Glutamatergic neuron (in vitro differentiated cells): ENCODE measurements around the gene ZFP30. TPM values are rescaled to one million over a fixed set of nuclear protein-coding genes. Genes with fewer than 3 reads are reported as not detected.

Experiments
- DNase-seq: peaks from one replicate; pipeline ENCODE4 v3.0.0; 2022
- H3K27ac Mint-ChIP-seq: one replicate; pipeline ENCODE4 v1.8.0; 2020; ENCODE audit warnings: mild to moderate bottlenecking, mixed read lengths, inconsistent platforms; ENCODE audit not compliant: unreplicated experiment
- H3K27me3 Mint-ChIP-seq: one replicate; pipeline ENCODE4 v1.8.0; 2020; ENCODE audit warnings: mild to moderate bottlenecking, moderate library complexity, mixed read lengths, inconsistent platforms; ENCODE audit not compliant: unreplicated experiment
- H3K36me3 Mint-ChIP-seq: one replicate; pipeline ENCODE4 v1.8.0; 2020; ENCODE audit warnings: mild to moderate bottlenecking, mixed read lengths, inconsistent platforms; ENCODE audit not compliant: unreplicated experiment
- H3K4me1 Mint-ChIP-seq: one replicate; pipeline ENCODE4 v1.8.0; 2020; ENCODE audit warnings: mild to moderate bottlenecking, low read depth, mixed read lengths, inconsistent platforms; ENCODE audit not compliant: unreplicated experiment
- H3K4me3 Mint-ChIP-seq: one replicate; pipeline ENCODE4 v1.8.0; 2020; ENCODE audit warnings: mild to moderate bottlenecking, mixed read lengths, inconsistent platforms; ENCODE audit not compliant: unreplicated experiment
- H3K9me3 Mint-ChIP-seq: one replicate; pipeline ENCODE4 v1.8.0; 2020; ENCODE audit warnings: mild to moderate bottlenecking, moderate library complexity, mixed read lengths, inconsistent platforms; ENCODE audit not compliant: unreplicated experiment
- CTCF ChIP-seq: fragments of 200-600 bp; sonication (generic); IDR thresholded peaks from one replicate; pipeline ENCODE4 v1.5.0; 2021; ENCODE audit not compliant: partially characterized antibody, unreplicated experiment
- total RNA-seq: library from RNA; stranded (reverse); fragmentation: NEBNext Ultra II Directional; extraction: Animal tissue kit (Norgen Biotek cat#: 25700); gene quantifications from one replicate; pipeline ENCODE4 v1.2.1, GENCODE V29; 2021; ENCODE audit not compliant: unreplicated experiment

ZFP30 gene
- total RNA-seq, 1 donor from 2014 or later = 35.9 TPM

DNA sequence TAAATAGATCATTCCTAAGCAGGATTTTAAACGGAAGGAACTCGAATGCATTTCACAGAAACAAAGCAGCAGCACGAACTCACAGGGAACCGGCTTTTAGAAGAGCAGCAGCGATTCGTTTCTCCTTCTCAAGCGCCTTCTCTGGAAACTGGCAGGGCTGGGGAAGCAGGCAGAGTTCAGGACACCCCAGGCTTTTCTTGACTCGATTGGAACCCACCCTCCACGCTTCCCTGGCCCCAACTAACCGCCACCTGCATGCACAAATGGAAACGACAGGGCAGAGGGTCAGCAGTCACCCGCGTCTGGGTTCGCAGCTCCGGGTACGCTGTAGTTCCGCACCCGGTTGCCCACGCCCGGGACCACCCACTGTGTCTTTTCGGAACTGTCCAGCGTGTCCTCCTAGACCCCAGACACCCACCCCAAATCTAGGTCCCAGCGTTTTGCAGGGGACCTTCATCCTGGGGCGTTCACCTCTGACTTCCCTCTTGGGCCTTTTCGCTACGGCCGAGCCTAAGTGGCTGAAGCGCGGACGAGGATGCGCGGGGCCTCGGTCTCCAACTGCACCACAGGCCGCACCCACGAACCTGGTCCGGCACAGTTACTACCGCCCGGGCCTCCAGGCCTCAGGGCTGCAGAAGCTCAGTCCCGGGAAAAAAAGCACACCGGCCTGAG, 500 bp downstream of the ZFP30 start:
- TF ChIP-seq CTCF = no peak
- peaks cover 12% of the 10 kb centered on the region for H3K27me3 Mint-ChIP-seq
- peak overlapping the region; percentile 80 for H3K27ac Mint-ChIP-seq
- H3K9me3 Mint-ChIP-seq = peaks cover 18% of the 10 kb centered on the region
- H3K36me3 Mint-ChIP-seq = peaks cover 9% of the 10 kb centered on the region
- H3K4me3 Mint-ChIP-seq = peak overlapping the region; percentile 95
- DNase-seq = peak; percentile 70
- H3K4me1 Mint-ChIP-seq = peaks cover 9% of the 10 kb centered on the region

DNA sequence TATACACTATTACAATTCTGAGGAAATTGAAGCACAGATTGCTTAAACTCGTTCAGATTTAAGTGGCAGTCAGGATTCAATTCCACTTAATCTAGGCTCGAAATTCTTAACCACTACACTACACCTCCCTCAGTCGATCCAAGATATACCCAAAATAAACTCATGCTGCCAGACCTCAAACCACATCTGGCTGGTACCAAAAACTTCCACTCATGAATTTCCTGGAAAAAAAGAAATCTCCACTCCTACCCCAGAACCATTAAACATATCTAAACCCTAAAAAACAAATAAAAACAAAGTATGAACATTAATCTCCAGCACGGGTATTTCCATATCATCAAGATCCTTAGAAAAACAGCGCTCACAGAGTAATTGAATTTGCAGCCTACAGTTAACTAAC, 1.1 kb downstream of the ZFP30 start:
- peak overlapping the region; percentile 95 for H3K4me3 Mint-ChIP-seq
- H3K4me1 Mint-ChIP-seq = peaks cover 9% of the 10 kb centered on the region
- H3K9me3 Mint-ChIP-seq = peaks cover 18% of the 10 kb centered on the region
- H3K27me3 Mint-ChIP-seq = peaks cover 12% of the 10 kb centered on the region
- peak overlapping the region; percentile 80 for H3K27ac Mint-ChIP-seq
- no peak for TF ChIP-seq CTCF
- peaks cover 6% of the 10 kb centered on the region for H3K36me3 Mint-ChIP-seq
- DNase-seq = no peak

DNA sequence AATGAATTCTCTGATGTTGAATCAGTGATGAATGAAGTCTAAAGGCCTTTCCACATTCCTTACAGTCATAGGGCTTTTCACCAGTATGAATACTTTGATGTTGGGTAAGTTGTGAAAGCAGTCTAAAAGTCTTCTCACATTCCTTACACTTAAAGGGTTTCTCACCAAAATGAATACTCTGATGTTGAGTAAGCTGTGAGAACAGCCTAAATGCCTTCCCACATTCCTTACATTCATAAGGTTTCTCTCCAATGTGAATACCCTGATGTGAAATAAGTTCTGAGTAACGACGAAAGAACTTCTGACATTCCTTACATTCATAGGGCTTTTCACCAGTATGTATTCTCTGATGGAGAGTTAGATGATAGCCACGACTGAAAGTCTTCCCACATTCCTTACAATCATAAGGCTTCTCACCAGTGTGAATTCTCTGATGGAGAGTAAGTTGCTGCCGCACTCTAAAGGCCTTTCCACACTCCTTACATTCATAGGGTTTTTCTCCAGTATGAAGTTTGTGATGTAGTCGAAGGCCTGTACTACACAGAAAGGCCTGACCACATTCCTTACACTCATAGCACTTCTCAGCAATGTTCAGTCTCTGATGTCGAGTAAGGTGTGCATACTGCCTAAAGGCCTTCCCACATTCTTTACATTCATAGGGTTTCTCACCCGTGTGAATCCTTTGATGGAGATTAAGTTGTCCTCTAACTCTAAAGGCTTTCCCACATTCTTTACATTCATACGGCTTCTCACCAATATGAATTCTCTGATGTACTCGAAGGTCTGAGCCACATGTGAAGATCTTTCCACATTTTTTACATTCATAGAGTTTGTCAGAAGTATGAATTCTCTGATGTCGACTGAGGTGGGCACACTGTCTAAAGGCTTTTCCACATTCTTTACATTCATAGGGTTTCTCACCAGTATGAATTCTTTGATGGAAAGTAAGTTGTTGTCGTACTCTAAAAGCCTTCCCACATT, 19.9 kb downstream of the ZFP30 start:
- Mint-ChIP-seq H3K27me3 (peaks cover 1% of the 10 kb centered on the region), H3K4me3 (no peak overlapping the region), H3K4me1 (no peaks in the 10 kb centered on the region), H3K9me3 (peaks cover 11% of the 10 kb centered on the region), H3K27ac (no peak overlapping the region), H3K36me3 (peaks cover 61% of the 10 kb centered on the region)
- no peak for DNase-seq
- no peak for TF ChIP-seq CTCF

- Mint-ChIP-seq H3K27me3 (peaks cover 10% of the 10 kb centered on the region), H3K4me1 (peaks cover 5% of the 10 kb centered on the region), H3K36me3 (peaks cover 3% of the 10 kb centered on the region), H3K9me3 (peaks cover 15% of the 10 kb centered on the region), H3K4me3 (peak overlapping the region; percentile 98), H3K27ac (peak overlapping the region; percentile 76)
- peak; percentile 43 for DNase-seq
- TF ChIP-seq CTCF = no peak
These were observed 60.3 kb downstream of the ZFP30 start for GRCh38 chr19:37594982-37595382.
